GM12891 (cell line): ENCODE measurements around the gene ATRNL1.

Experiments
- POLR2A ChIP-seq: IDR thresholded peaks from 2 replicates; pipeline ENCODE4 v1.6.1; 2011; ENCODE audit warnings: low read depth, low read length, control low read depth
- POLR2AphosphoS5 ChIP-seq: IDR thresholded peaks from 2 replicates; pipeline ENCODE4 v1.6.1; 2011; ENCODE audit warnings: low read depth, low read length, control low read depth
- TAF1 ChIP-seq: IDR thresholded peaks from 2 replicates; pipeline ENCODE4 v1.6.1; 2011; ENCODE audit warnings: low read depth, low read length, control low read depth

DNA sequence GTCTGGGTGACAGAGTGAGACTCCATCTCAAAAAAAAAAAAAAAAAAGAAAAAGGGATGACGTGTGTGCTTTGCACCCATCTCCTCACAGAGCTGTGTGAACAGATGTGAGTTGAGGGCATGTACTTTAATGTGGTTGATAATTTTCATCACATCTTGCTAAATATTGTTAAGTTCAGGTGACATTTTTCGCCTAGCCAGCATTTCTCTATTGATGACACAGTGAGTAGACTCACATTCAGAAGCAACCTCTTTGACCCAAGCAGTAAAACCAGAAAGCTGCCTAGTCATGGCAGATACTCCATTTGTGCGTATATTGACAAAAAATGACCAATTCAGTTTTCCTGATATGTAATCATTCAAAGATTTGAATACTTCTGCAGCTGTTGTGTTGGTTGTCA, 126.0 kb downstream of the ATRNL1 start:
- TF ChIP-seq TAF1 (no peak), POLR2A (no peak), POLR2AphosphoS5 (no peak)
